Measurements from ENCODE around the gene ARMH1. TPM values are rescaled to one million over a fixed set of nuclear protein-coding genes. Genes with fewer than 3 reads are reported as not detected.

ARMH1 gene
- total and polyA plus RNA-seq, 2 donors (not counting 1 experiment from before 2014, with no cell fraction given), result 10.2 to 225 TPM

DNA sequence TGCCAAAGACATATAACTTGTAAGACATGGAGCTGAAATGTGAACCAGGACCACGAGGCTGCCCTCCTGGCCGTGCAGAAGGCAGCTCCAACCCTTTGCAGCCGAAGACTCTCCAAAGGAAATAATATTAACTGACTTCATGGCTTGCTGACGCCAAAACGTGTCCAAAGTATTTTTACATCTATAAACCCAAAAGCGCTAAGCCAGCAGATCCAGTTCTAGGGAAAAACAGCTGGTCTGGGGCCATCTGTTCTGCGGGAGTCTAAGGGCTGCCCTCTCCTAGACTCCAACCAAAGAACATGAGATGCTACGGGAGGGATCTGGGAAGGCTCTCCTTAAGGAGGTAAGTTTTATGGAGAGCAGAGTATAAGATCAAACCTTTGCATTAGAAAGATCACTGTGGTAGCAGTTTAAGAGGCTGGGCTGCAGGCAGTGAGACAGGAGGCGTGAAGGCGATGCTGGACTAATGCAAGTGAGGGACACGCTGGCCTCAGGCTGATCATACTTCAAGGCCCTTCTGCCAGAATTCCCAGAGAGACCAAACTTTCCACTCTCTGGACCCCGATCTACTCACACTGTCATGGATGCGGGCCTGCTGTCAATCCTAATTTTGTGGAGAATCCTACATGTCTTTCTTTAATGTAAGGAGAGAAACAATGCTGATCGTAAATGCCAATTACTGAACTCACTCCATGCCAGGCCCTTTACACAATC, 1.4 kb upstream of the ARMH1 start:
- Histone ChIP-seq H3K27ac (ENCODE audit: low read length in 2 of 2) (peak overlapping the region in 1 of 2 donors; percentile 94), H3K9me3 (ENCODE audit: control extremely low read depth in 1 of 3, control insufficient read depth in 2 of 3, insufficient read depth in 1 of 3, low read length in 2 of 3) (no peaks in the 10 kb centered on the region), H3K36me3 (replicated peaks in 1 of 2; ENCODE audit: control extremely low read depth in 1 of 2, control insufficient read depth in 1 of 2, extremely low read depth in 1 of 2, insufficient read depth in 2 of 2, low read length in 1 of 2) (no peaks in the 10 kb centered on the region), H2AFZ (ENCODE audit: insufficient read depth, low read depth, low read length, poor library complexity, severe bottlenecking) (peak overlapping the region; percentile 86), H3K4me3 (ENCODE audit: control extremely low read depth in 1 of 5, extremely low read depth in 1 of 5, insufficient read depth in 1 of 5, low read depth in 2 of 5, low read length in 4 of 5) (peak overlapping the region; percentile 70 to 88 (median 84)), H3K79me2 (ENCODE audit: control insufficient read depth, insufficient read depth, low read length) (peaks cover 2% of the 10 kb centered on the region), H3K4me2 (replicated peaks; ENCODE audit: low read depth, low read length, poor library complexity, severe bottlenecking) (peak overlapping the region; percentile 98), H3K9ac (ENCODE audit: low read length) (peak overlapping the region; percentile 93), H3K4me1 (ENCODE audit: control insufficient read depth in 2 of 2, insufficient read depth in 2 of 2, low read length in 2 of 2) (peaks cover 34 to 50% of the 10 kb centered on the region in 2 donors), H4K20me1 (ENCODE audit: control insufficient read depth, insufficient read depth, low read length, poor library complexity, severe bottlenecking) (no peaks in the 10 kb centered on the region), H3K27me3 (replicated peaks in 1 of 4; ENCODE audit: control extremely low read depth in 1 of 4, control insufficient read depth in 3 of 4, insufficient read depth in 4 of 4, low read length in 3 of 4) (no peaks in the 10 kb centered on the region)
- 77% methylated on average over 7 of the region's 14 CpGs for WGBS (ENCODE audit: insufficient coverage)
- peaks cover 35% of the 10 kb centered on the region for H3K4me1 Mint-ChIP-seq
- no peaks in the 10 kb centered on the region for H3K9me3 Mint-ChIP-seq (ENCODE audit: insufficient read depth)
- intact Hi-C loops (cut with micrococcal nuclease), result loop anchor here (5.0 kb wide), 1 partner anchor 49 kb away; no protein-coding TSS in a partner anchor
- ATAC-seq (ENCODE audit: low read depth), result no peak
- peak overlapping the region; percentile 96 for H3K27ac Mint-ChIP-seq
- H3K4me3 Mint-ChIP-seq, result peak overlapping the region; percentile 91
- no peaks in the 10 kb centered on the region for H3K27me3 Mint-ChIP-seq
- POLR2A ChIA-PET, result interaction anchor here (1.1 to 1.8 kb wide), 6 partner anchors 40 to 698 kb away, joined by 3 to 16 read pairs (median 8); partner anchors contain the start of genes PLK3, RNU5D-1 and RPS8
- no peak for TF ChIP-seq EZH2 (IDR thresholded peaks at IDR 0.05; ENCODE audit: borderline replicate concordance, insufficient read depth, low read depth, low read length, poor library complexity, severe bottlenecking)
- TF ChIP-seq, protein P1, sequence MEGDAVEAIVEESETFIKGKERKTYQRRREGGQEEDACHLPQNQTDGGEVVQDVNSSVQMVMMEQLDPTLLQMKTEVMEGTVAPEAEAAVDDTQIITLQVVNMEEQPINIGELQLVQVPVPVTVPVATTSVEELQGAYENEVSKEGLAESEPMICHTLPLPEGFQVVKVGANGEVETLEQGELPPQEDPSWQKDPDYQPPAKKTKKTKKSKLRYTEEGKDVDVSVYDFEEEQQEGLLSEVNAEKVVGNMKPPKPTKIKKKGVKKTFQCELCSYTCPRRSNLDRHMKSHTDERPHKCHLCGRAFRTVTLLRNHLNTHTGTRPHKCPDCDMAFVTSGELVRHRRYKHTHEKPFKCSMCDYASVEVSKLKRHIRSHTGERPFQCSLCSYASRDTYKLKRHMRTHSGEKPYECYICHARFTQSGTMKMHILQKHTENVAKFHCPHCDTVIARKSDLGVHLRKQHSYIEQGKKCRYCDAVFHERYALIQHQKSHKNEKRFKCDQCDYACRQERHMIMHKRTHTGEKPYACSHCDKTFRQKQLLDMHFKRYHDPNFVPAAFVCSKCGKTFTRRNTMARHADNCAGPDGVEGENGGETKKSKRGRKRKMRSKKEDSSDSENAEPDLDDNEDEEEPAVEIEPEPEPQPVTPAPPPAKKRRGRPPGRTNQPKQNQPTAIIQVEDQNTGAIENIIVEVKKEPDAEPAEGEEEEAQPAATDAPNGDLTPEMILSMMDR (IDR thresholded peaks at IDR 0.05), result no peak
- CTCF ChIA-PET, result interaction anchor here (1.1 to 5.3 kb wide), 7 partner anchors 19 to 102 kb away, joined by 3 to 33 read pairs (median 5); no protein-coding TSS in a partner anchor
- peak; percentile 37 for DNase-seq

Data from B cell (primary cell).